PC-3 (cell line): ENCODE results near the gene THSD8. TPM values are rescaled to one million over a fixed set of nuclear protein-coding genes. Genes with fewer than 3 reads are reported as not detected.
A peak's percentile ranks its signal among the peaks of the same experiment; 100 is the strongest.
"Not testable (repeated sequence)": the region's sequence is repeated elsewhere in the genome, so short reads cannot be mapped to it uniquely, and the experiment has no call there.

ENCODE experiments used
- ATAC-seq: fragments of 200-7000 bp; cut with Tn5 transposase; 2 replicates; pipeline ENCODE4 v1.9.1; 2020; ENCODE audit warnings: mild to moderate bottlenecking, moderate library complexity
- BruUV-seq: library from RNA; stranded (reverse); fragments of 400-500 nt; replicated peaks from 2 replicates; lab custom pipeline; 2021; lab: Mats Ljungman, UMichigan
- CTCF ChIA-PET: fragments of 300-600 bp; sonication (Branson Sonifier 250); formaldehyde crosslinking; loops from one replicate; lab custom pipeline; 2022; ENCODE audit warnings: antibody characterized with exemption; lab: Charles Lee
- POLR2A ChIA-PET: fragments of 300-600 bp; sonication (Branson Sonifier 250); formaldehyde crosslinking; loops from one replicate; lab custom pipeline; 2022; ENCODE audit warnings: antibody characterized with exemption; ENCODE audit not compliant: unreplicated experiment; lab: Charles Lee
- DNase-seq: peaks from one replicate; pipeline ENCODE4 v3.0.0-alpha.2; 2015
- H2AFZ ChIP-seq: fragments of 300-600 bp; sonication (generic); 2 replicates; pipeline ENCODE4 v1.6.0; 2016; ENCODE audit warnings: antibody characterized with exemption, low read length
- H3F3A ChIP-seq: fragments of 300-600 bp; sonication (generic); one replicate; pipeline ENCODE4 v1.6.0; 2017; ENCODE audit warnings: antibody characterized with exemption, low read length, control low read depth, mild to moderate bottlenecking; ENCODE audit not compliant: unreplicated experiment
- H3K27ac ChIP-seq: fragments of 300-600 bp; sonication (generic); 2 replicates; pipeline ENCODE4 v1.5.1; 2016; ENCODE audit warnings: mild to moderate bottlenecking, low read length
- H3K27me3 ChIP-seq: fragments of 300-600 bp; sonication (generic); 2 replicates; pipeline ENCODE4 v1.6.1; 2016; ENCODE audit warnings: low read length, mixed read lengths
- H3K36me3 ChIP-seq: fragments of 300-600 bp; sonication (generic); 2 replicates; pipeline ENCODE4 v1.6.1; 2016; ENCODE audit warnings: low read depth, mixed run types, low read length, mixed read lengths
- H3K4me1 ChIP-seq: fragments of 300-600 bp; sonication (generic); 2 replicates; pipeline ENCODE4 v1.5.1; 2016; ENCODE audit warnings: low read length; ENCODE audit not compliant: insufficient read depth
- H3K4me2 ChIP-seq: fragments of 300-600 bp; sonication (generic); 2 replicates; pipeline ENCODE4 v1.6.0; 2016; ENCODE audit warnings: low read length
- H3K4me3 ChIP-seq: fragments of 300-600 bp; sonication (generic); 2 replicates; pipeline ENCODE4 v1.5.1; 2016; ENCODE audit warnings: mild to moderate bottlenecking, low read length, mixed read lengths
- H3K79me2 ChIP-seq: fragments of 300-600 bp; sonication (generic); 2 replicates; pipeline ENCODE4 v1.6.1; 2017; ENCODE audit warnings: low read length, mixed read lengths
- H3K9ac ChIP-seq: fragments of 300-600 bp; sonication (generic); 2 replicates; pipeline ENCODE4 v1.6.0; 2016; ENCODE audit warnings: mild to moderate bottlenecking, low read length
- H3K9me2 ChIP-seq: fragments of 300-600 bp; sonication (generic); replicated peaks from 2 replicates; pipeline ENCODE4 v1.6.1; 2016; ENCODE audit warnings: mixed run types, low read length, mixed read lengths
- H3K9me3 ChIP-seq: fragments of 300-600 bp; sonication (generic); 2 replicates; pipeline ENCODE4 v1.6.1; 2016; ENCODE audit warnings: low read length, mixed read lengths
- H4K20me1 ChIP-seq: fragments of 300-600 bp; sonication (generic); 2 replicates; pipeline ENCODE4 v1.6.1; 2016; ENCODE audit warnings: low read length, mixed read lengths
- CTCF ChIP-seq: fragments of 300-600 bp; sonication (generic); conservative IDR thresholded peaks from 2 replicates; pipeline ENCODE4 v1.5.1; 2017; ENCODE audit warnings: antibody characterized with exemption, low read depth, mild to moderate bottlenecking, low read length
- EZH2 ChIP-seq: fragments of 300-600 bp; sonication (generic); IDR thresholded peaks from one replicate; pipeline ENCODE4 v1.6.1; 2017; ENCODE audit warnings: antibody characterized with exemption, mild to moderate bottlenecking, low read length; ENCODE audit not compliant: unreplicated experiment
- EZH2phosphoT487 ChIP-seq: fragments of 300-600 bp; sonication (generic); IDR thresholded peaks from 2 replicates; pipeline ENCODE4 v1.6.1; 2018; ENCODE audit warnings: mild to moderate bottlenecking, antibody characterized with exemption, low read length, borderline replicate concordance
- intact Hi-C: fragments of 100-400 bp; cut with micrococcal nuclease; formaldehyde crosslinking; loops from 2 replicates; pipeline ENCODE4 v1.9.0; 2023
- total RNA-seq: library from RNA; depleted of rRNA; stranded (reverse); fragments of >200 nt; gene quantifications from 2 replicates; pipeline ENCODE4 v1.2.3, GENCODE V29; 2014

The THSD8 gene
- total RNA-seq, 1 experiment from 2014 or later = not detected

GRCh38 chr19:12843999-12844732 lies 42.3 kb downstream of the THSD8 start:
- H3K27me3 ChIP-seq = no peaks in the 10 kb centered on the region
- ATAC-seq (peak; percentile 44), DNase-seq (peak; percentile 39)
- H3K79me2 ChIP-seq = peaks cover 4% of the 10 kb centered on the region
- no peak overlapping the region for H3K27ac ChIP-seq
- 0 out of 2 replicates have a peak, but pooled peaks cover 4% of the 10 kb centered on the region for H4K20me1 ChIP-seq
- no peak overlapping the region for H2AFZ ChIP-seq
- no peaks in the 10 kb centered on the region for H3K9me2 ChIP-seq
- BruUV-seq = no TSS peak
- CTCF ChIA-PET = no interaction called here
- no peaks in the 10 kb centered on the region for H3K9me3 ChIP-seq
- no peak overlapping the region for H3K4me2 ChIP-seq
- peaks cover 17% of the 10 kb centered on the region for H3K4me1 ChIP-seq
- H3K9ac ChIP-seq = no peak overlapping the region
- TF ChIP-seq CTCF = no peak
- no peak for TF ChIP-seq EZH2
- no peak for TF ChIP-seq EZH2phosphoT487
- POLR2A ChIA-PET = interaction anchor here (1.1 kb wide), 1 partner anchor 51 kb away, joined by 5 read pairs; no protein-coding TSS in a partner anchor
- no peaks in the 10 kb centered on the region for H3K36me3 ChIP-seq
- no peak overlapping the region for H3K4me3 ChIP-seq
- intact Hi-C loops = no loop called here
- H3F3A ChIP-seq = peaks cover 9% of the 10 kb centered on the region

- ATAC-seq, DNase-seq, BruUV-seq, H2AFZ ChIP-seq, H3K79me2 ChIP-seq, H3K4me2 ChIP-seq, H3K27ac ChIP-seq, H3K9me3 ChIP-seq, H4K20me1 ChIP-seq, H3K27me3 ChIP-seq, H3K9ac ChIP-seq, H3F3A ChIP-seq, H3K36me3 ChIP-seq, H3K9me2 ChIP-seq, H3K4me3 ChIP-seq, POLR2A ChIA-PET: not testable (repeated sequence)
- peaks cover 14% of the 10 kb centered on the region for H3K4me1 ChIP-seq
- CTCF ChIA-PET = interaction anchor here (0.5 kb wide), 1 partner anchor 44 kb away, joined by 6 read pairs; no protein-coding TSS in a partner anchor
- intact Hi-C loops = loop anchor here (5.0 kb wide), 2 partner anchors 69 to 84 kb away; partner anchors contain the start of gene HOOK2
Observed at GRCh38 chr19:12846613-12847012, 44.7 kb downstream of the THSD8 start.

GRCh38 chr19:12847159-12848139 lies 45.6 kb downstream of the THSD8 start:
- Histone ChIP-seq H3K79me2 (no peaks in the 10 kb centered on the region), H3F3A (no peaks in the 10 kb centered on the region), H3K36me3 (no peaks in the 10 kb centered on the region), H3K9me2 (no peaks in the 10 kb centered on the region), H3K4me3 (peak overlapping the region; percentile 42; the same call in 1 of the 2 replicates), H2AFZ (peak overlapping the region; percentile 77), H4K20me1 (no peaks in the 10 kb centered on the region), H3K27ac (no peak overlapping the region), H3K4me2 (peak overlapping the region; percentile 76), H3K9ac (no peak overlapping the region), H3K4me1 (peaks cover 14% of the 10 kb centered on the region), H3K27me3 (no peaks in the 10 kb centered on the region), H3K9me3 (no peaks in the 10 kb centered on the region)
- no peak for TF ChIP-seq EZH2
- TF ChIP-seq CTCF = peak; percentile 99
- POLR2A ChIA-PET = interaction anchor here (0.5 to 0.6 kb wide), 3 partner anchors 51 to 95 kb away, joined by 3 to 5 read pairs (median 4); no protein-coding TSS in a partner anchor
- intact Hi-C loops = loop anchor here (5.0 kb wide), 2 partner anchors 70 to 85 kb away; partner anchors contain the start of gene HOOK2
- peak; percentile 94 for DNase-seq
- peak; percentile 97 for ATAC-seq
- BruUV-seq = no TSS peak
- CTCF ChIA-PET = interaction anchor here (0.5 to 1.1 kb wide), 7 partner anchors 23 to 178 kb away, joined by 3 to 9 read pairs (median 5); a partner anchor contains a TSS
